Colon (tissue), 2 donors: ENCODE results near the gene HES7.

ENCODE experiments used
- FAIRE-seq: peaks from 2 replicates; lab custom pipeline; 2012; peaks lifted over from hg19 to GRCh38; lab: Jason Lieb, UNC
- donor health status: control.
- donor health status: control.

The HES7 gene

GRCh38 chr17:8155231-8155995, 31.5 kb upstream of the HES7 start:
- no peak for FAIRE-seq

DNA sequence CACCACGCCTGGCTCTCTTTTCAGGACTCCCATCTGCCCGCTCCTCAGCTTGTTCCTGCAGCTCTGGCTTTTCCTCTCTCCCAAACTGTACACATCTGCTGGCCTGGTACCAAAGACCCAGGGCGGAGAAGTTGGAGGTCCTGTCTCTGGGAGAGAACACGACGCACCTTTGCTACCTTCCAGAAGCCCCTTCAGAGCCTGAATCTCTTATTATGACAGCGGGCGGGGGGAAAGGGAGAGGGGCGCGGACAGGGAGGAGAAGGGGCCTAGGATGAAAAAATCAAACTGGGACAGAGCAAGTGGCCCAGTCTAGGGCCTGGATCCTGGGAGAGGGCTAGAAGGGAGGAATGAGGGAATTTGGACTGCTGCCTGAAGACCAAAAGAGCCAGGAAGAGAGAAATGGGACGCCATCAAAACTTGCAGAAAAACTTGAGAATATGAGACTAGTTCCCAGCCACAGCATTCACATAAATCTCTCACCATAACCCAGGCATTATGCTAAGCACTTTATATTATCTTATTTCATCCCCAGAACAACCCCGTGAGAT, 30.8 kb upstream of the HES7 start:
- no peak for FAIRE-seq

GRCh38 chr17:8153957-8154607, 30.2 kb upstream of the HES7 start:
- FAIRE-seq = no peak

- FAIRE-seq = no peak
Measured at GRCh38 chr17:8153525-8153956, 29.6 kb upstream of the HES7 start.

GRCh38 chr17:8153031-8153451, 29.1 kb upstream of the HES7 start:
- no peak for FAIRE-seq

GRCh38 chr17:8152112-8152775, 28.3 kb upstream of the HES7 start, which contains the start of gene PER1:
Gene PER1, minus strand, starts transcription at chr17:8152404. Its CDS starts 1,698 bp downstream, at chr17:8150706.
- FAIRE-seq = no peak

DNA sequence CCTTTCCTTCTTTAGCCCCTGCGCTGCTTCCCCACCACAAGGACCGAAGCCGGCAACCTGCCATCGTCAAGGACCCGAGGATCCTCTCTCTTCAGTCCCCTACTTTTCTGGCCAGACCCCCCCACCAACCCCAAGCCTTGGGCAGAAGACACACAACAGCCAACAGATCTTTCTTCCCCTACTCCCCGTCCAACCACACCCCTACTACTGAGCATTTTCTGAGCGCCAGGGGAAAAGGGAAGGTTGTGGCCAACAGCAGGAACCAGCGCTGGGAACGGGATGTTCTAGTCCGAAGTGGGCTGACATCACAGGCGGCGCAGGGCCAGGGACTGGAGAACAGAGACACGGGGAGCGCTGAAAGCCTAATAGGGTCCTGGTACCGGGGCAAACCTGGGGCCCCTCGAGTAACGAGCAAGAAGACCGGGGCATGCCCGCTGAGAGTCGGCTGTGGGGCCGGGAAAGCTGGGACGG, 27.8 kb upstream of the HES7 start:
- no peak for FAIRE-seq

DNA sequence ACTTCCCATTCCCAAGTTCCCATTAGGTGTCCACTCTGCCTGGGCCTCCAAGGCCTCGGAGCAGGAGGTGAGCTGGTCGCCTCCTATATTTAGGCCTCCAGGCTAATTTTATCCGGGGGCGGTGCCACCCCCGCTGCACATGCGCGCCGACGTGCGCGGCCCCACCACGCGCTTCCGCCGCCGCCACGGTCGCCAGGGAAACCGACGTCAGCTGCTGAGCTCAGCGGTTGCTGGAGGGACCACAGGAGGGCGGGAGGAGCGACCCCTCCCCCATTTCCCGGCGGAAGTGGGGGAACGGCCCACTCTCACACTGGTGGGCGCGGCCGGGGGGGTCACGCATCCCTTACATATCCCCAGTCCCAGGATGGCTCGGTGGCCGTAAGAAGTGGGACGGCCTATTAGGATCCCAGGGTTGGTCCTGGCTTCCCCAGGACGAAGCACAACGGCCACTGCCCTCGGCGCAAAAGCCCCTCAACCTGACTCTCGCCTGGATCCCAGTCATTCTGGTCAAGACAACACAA, 27.3 kb upstream of the HES7 start:
- FAIRE-seq = no peak

GRCh38 chr17:8150194-8151119, 26.6 kb upstream of the HES7 start:
- FAIRE-seq = no peak

DNA sequence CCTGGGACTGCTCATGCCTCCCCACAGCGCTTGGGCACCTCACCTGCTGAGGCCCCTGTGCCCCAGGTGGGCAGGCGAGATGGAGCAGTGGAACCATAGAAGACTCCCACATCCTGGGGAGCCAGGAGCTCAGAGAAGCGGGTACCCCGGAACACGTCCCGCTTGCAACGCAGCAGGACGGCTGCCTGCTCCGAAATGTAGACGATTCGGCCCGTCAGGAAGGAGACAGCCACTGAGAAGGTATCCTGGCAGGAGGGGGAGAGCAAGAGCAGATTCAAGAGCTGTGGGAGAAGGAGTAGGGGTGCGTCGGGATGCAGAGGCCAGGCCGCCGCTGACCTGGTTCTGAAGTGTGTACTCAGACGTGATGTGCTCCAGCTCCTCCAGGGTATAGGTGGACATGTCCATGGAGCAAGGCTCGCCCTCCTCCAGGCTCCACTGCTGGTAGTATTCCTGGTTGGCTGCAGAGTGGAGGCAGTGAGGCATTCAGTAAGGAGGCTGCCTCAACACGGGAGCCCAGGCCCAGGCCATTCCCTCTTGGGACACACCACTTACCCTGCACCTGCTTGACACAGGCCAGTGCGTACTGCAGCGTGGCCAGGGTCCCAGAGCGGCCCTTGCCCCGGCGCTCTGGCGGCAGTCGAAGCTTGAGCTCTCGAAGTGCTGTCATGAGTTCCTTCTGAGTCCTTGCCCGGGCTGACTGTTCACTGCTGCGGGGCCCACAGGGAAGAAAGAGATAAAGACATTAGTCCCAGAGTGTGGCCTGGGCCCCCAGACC, 25.7 kb upstream of the HES7 start:
- FAIRE-seq = no peak

DNA sequence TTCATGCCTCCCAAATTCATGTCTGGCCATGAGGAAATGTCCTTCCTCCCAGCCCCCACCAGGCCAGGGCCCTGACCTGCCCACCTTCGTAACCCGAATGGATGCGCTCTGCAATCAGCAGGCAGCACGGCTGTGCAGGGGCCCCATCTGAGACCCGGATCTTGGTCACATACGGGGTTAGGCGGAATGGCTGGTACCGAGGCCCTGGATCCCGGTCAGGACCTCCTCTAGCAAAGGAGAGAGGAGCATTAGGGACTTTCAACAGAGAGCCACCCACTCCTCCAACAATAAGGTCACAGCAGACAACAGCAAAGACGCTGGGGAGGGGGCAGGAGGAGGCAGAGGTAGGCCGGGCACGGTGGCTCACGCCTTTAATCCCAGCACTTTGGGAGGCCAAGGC, 24.7 kb upstream of the HES7 start:
- no peak for FAIRE-seq

DNA sequence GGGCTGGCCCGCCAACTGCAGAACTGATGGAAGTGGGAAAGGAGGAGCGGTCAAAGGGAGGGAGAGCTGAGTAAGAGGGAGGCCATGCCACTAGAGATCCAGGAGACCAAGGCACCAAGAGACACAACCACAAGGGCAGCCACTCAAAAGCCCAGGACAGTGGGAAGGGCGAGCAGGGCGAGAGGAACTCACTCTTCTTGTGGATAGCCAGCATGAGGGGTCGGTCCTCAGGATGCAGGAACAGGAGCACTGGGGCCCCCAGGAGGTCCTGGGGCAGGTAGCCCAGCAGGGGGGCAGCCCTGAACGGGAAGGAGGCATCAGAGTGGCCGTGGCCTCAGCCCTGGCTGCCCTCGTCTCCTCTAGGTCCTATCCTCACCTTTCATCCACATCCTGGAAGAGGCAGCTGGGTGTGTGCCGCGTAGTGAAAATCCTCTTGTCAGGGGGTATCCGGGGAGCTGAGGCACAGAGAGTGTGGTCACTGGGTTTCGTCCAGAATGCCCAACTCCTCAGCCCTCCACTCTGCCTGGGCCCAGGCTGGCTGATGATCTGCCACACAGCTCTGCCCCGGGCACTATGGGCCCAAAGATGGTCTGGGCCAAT, 24.0 kb upstream of the HES7 start:
- FAIRE-seq = no peak

GRCh38 chr17:8147141-8147804, 23.4 kb upstream of the HES7 start:
- FAIRE-seq = no peak

DNA sequence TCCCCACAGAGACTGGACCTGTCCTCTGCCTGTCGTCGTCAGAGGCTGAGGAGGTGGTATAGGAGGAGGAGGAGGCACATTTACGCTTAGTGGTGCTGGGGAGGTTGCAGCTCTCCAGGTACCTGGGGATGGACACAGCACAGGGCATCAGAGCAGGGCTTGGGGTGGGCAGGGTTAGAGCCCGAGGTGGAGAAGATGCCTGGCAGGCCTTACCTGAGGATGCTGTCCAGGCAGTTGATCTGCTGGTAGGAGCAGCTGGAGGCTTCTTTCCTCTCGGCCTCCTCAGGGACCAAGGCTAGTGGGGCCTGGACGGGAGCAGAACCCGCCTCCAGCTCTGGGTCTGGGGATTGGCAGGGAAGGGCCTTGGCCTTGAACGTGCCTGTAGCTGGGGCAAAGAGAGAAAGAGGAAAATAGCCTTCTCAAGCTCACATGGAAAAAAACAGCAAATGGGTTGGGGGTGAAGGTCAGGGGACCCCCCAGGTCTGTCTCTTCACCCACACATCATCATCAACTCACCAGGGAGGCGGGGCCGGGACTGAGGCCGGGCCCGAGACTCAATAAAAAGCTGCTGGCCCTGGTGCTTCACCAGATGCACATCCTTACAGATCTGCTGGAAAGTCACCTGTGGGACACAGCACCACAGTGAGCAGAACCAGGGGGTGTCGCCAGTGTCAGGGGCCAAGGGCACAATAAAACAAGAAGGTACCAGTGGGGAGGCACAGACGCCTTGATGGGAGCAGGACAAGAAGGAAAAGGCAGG, 22.7 kb upstream of the HES7 start:
- no peak for FAIRE-seq

DNA sequence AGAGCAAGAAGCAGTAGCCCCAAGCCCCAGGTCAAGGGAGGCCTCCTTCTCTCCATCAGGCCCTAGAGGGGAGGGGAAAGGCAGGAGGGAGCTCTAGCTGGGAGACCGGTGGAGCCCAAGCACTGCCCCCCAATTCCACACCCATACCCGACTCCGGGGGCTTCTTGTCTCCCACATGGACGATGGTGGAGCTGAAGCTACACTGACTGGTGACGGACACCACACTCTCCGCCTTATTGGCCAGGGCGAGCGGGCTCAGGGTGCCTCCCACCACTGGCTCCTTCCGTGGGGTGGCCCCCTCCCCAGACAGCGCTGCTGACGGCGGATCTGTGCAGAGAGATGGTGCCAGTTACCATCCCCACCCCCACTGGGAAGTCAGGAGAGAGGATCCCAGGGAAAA, 21.9 kb upstream of the HES7 start:
- no peak for FAIRE-seq

GRCh38 chr17:8144401-8145231, 20.7 kb upstream of the HES7 start:
- no peak for FAIRE-seq

- FAIRE-seq = no peak
Measured at GRCh38 chr17:8143581-8144400, 19.9 kb upstream of the HES7 start.
